GM18868 (cell line): ENCODE data around the gene STAT5B.
"Not testable (repeated sequence)": the region's sequence is repeated elsewhere in the genome, so short reads cannot be mapped to it uniquely, and the experiment has no call there.

Experiments
- ATAC-seq: cut with Tn5 transposase; IDR thresholded peaks from one replicate; pipeline ENCODE4 v1.9.1; 2021; ENCODE audit warnings: mild to moderate bottlenecking, moderate library complexity; ENCODE audit not compliant: unreplicated experiment

STAT5B gene

DNA sequence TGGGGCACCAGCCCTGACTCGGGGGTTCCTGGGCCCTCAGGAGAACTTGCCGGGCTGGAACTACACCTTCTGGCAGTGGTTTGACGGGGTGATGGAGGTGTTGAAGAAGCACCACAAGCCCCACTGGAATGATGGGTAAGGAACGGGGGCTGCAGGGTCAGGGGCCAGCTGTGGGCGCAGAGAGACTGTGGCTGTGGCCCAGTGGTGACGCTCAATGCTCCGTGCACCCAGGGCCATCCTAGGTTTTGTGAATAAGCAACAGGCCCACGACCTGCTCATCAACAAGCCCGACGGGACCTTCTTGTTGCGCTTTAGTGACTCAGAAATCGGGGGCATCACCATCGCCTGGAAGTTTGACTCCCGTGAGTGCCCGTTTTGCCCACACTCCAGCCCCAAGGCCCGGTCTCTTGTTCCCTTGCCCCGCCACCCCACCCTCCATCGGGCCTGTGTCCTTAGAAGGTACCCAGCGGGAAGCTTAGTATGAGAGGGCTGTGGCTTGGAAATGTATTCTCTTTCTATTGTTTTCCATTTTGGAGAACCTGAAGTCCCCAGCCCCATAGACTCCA lies 31.3 kb upstream of the STAT5B start:
- no peak for ATAC-seq

DNA sequence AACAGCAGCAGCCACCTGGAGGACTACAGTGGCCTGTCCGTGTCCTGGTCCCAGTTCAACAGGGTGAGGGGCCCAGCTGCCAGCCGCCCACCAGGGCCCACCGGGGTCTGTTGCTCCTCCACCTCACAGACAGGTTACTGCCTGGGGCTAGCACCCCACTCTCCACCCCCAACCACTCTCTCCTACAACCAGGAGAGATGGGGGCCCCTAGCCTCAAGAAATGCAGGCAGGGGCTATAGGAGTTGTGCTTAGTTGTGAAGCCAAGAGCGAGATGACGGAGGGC lies 30.1 kb upstream of the STAT5B start:
- no peak for ATAC-seq

DNA sequence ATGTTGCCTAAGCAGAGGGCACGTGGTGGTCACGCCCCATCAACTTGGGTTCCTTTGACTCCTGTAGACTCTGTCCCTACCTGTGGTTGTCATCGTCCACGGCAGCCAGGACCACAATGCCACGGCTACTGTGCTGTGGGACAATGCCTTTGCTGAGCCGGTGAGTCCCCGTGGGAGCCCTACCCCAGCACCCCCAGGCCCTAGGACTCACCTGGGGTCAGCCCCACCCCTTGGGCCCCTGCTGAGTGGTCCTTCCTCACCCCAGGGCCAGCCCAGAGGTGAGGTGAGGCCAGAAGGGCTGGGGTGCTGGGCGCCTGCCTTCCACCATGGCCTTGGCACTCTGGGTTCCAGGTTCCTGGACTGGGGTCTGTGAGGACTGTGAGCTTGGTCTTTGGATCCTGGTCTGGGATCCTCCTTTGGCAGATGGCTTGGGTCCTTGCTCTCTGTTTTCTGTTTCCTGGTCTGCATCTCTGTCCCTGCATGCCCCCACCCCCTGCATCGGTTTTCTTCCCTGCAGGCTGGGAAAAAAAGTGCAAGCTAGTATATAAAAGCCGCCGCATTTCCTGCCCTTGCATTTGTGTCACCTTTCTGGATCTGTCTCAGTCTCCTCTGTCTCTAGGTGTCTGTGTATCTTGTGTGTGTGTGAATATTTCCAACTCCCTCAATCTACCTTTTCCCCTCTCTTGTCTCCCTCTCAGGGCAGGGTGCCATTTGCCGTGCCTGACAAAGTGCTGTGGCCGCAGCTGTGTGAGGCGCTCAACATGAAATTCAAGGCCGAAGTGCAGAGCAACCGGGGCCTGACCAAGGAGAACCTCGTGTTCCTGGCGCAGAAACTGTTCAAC lies 29.6 kb upstream of the STAT5B start:
- ATAC-seq, result no peak

GRCh38 chr17:42305031-42305330 lies 28.8 kb upstream of the STAT5B start:
- ATAC-seq, result not testable (repeated sequence)

- no peak for ATAC-seq
These were observed 28.2 kb upstream of the STAT5B start for GRCh38 chr17:42304187-42305030.

DNA sequence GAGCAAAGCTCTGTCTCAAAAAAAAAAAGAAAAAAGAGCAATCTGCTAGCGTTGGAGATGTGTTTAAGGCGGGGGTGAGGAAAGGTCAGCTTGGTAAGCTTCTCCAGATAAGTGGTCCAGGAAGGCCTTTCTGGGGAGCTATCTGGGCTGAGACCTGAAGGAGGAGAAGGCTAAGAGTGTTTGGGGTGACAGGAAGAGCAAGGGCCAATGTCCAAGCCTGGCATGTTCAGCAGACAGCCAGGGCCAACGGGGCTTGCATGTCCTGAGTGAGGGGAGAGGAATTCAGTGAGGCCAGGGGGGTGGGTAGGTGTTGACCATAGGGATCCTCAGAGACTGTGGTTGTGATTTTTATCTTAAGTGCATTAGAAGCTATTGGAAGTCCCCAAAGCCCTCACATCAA lies 27.5 kb upstream of the STAT5B start:
- ATAC-seq, result no peak

GRCh38 chr17:42301022-42301421 lies 24.8 kb upstream of the STAT5B start:
- no peak for ATAC-seq

- ATAC-seq, result not testable (repeated sequence)
These were observed 23.7 kb upstream of the STAT5B start for GRCh38 chr17:42299913-42300312.

DNA sequence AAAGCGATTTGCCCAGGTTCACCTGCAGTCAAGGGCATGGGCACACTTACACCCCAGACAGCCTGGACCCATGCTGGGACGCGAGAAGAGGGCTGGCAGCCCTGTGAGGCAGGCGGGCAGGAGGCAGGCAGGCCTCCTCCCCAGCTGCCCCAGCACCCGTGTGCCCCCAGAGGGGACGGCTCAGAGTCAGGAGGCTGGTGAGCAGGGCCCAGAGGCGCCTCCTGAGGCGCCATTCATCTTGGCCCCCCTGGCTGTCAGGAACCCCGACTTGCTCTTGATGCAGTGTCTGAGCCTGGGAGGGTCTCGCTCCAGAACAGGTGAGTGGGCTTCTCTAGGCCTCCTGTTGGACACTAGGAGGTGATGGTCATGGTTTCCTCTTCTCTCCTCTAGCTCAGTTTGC lies 23.2 kb upstream of the STAT5B start:
- not testable (repeated sequence) for ATAC-seq

DNA sequence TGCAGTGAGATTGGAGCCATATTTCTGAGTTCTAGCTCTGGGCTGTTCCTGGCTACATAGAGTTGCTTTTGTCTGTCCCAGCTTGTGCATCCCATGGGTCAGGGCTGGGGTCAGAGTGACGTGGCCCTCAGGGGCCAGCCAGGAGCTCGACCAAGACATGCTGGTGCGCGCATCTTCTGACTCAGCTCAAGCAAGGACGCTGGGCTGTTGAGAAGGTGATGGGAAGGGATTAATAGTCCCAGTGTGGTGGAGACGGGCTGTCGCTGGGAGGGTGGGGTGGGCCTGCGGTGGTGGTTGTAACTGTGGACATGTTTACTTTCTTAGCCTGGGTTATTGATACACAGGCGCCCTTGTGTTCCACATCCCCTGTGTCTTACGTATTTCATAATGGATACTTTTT lies 21.6 kb upstream of the STAT5B start:
- not testable (repeated sequence) for ATAC-seq

GRCh38 chr17:42296012-42296411 lies 19.8 kb upstream of the STAT5B start:
- ATAC-seq, result no peak

DNA sequence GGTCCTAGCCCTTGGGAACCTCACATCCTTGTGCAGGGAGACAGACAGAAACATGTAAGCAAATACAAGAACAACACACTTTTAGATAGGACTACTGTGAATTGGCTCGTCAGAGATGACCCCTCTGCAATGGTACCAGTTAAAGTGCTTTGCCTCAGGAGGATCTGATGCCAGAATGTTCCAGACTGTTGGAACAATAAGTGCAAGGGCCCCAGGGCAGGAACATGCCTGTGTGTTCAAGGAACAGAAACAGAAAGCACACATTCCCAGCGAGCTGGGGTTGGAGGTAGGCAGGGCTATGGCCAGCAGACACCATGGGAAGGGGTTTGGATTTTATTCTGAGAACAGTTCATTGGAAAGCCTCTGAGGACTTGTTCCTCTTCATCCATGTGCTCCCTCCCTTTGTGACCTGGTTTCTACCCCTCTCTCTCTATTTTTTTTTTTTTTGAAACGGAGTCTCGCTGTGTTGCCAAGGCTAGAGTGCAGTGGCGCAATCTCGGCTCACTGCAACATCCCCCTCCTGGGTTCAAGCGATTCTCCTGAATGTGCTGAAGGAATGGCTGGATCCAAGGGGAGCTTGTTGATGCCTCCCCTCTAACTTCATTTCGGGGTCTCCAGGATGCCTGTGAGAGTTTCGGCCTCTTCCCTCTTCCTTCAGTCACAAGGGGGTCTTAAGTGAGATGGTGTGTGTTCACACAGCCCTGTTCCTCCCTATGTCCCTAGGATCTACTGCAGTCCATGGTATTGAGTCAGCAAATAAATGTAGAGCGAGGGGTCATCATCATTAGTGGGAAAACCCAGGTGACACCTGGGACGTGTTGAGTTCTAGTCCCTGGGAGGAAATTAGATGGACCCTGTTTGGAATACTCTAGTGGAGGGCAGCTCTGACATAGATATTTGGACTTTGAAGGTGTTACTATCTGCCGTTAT lies 18.5 kb upstream of the STAT5B start:
- no peak for ATAC-seq

- no peak for ATAC-seq
These were observed 14.9 kb upstream of the STAT5B start for GRCh38 chr17:42291129-42291528.

- ATAC-seq, result no peak
These were observed 14.4 kb upstream of the STAT5B start for GRCh38 chr17:42290577-42290976.

- ATAC-seq, result no peak
These were observed 13.5 kb upstream of the STAT5B start for GRCh38 chr17:42289611-42290181.

- ATAC-seq, result no peak
These were observed 12.8 kb upstream of the STAT5B start for GRCh38 chr17:42288803-42289610.

GRCh38 chr17:42287977-42288802 lies 12.0 kb upstream of the STAT5B start, which contains the start of gene STAT5A:
Gene STAT5A (plus strand): TSS chr17:42288498. CDS start chr17:42289412, 914 bp downstream.
- no peak for ATAC-seq

GRCh38 chr17:42287305-42287976 lies 11.2 kb upstream of the STAT5B start:
- no peak for ATAC-seq
